Lung (tissue), 12 donors: Measurements from ENCODE around the gene ANO2. TPM values are rescaled to one million over a fixed set of nuclear protein-coding genes. Genes with fewer than 3 reads are reported as not detected.

Source experiments
- ATAC-seq: fragments of 200-7000 bp; cut with Tn5 transposase; one replicate; pipeline ENCODE4 v1.9.1; 2020; ENCODE audit warnings: moderate number of reproducible peaks; ENCODE audit not compliant: insufficient read depth, low FRiP score
- DNase-seq, 3 donors: peaks; one replicate each; pipeline ENCODE4 v3.0.0-alpha.2; 2013 to 2017
- H3K27ac ChIP-seq, 2 donors: one replicate each; pipeline ENCODE4 v1.5.1; 2013; ENCODE audit warnings: mild to moderate bottlenecking in 2 of 2, moderate library complexity in 2 of 2, control low read depth in 1 of 2, inconsistent platforms in 1 of 2, low read depth in 1 of 2, low read length in 1 of 2
- H3K27me3 ChIP-seq, 3 donors: one replicate each; pipeline ENCODE4 v1.5.1; 2013; ENCODE audit warnings: low read length in 2 of 3; ENCODE audit not compliant: control insufficient read depth in 3 of 3, insufficient read depth in 3 of 3
- H3K36me3 ChIP-seq, 4 donors: one replicate each; pipeline ENCODE4 v1.5.1; 2013; ENCODE audit warnings: low read length in 4 of 4, mild to moderate bottlenecking in 1 of 4, moderate library complexity in 1 of 4; ENCODE audit not compliant: control insufficient read depth in 4 of 4, insufficient read depth in 4 of 4
- H3K4me1 ChIP-seq, 5 donors: one replicate each; pipeline ENCODE4 v1.5.1; 2013; ENCODE audit warnings: low read length in 5 of 5, mild to moderate bottlenecking in 2 of 5, moderate library complexity in 1 of 5; ENCODE audit not compliant: control insufficient read depth in 5 of 5, insufficient read depth in 5 of 5
- H3K4me3 ChIP-seq: one replicate; pipeline ENCODE4 v1.5.1; 2013; ENCODE audit warnings: mild to moderate bottlenecking, control low read depth, moderate library complexity
- H3K9ac ChIP-seq, 2 donors: one replicate each; pipeline ENCODE4 v1.5.1; 2013; ENCODE audit warnings: low read length in 2 of 2, control low read depth in 1 of 2; ENCODE audit not compliant: insufficient read depth in 1 of 2
- H3K9me3 ChIP-seq, 4 donors: one replicate each; pipeline ENCODE4 v1.5.1; 2013; ENCODE audit warnings: low read length in 3 of 4, mild to moderate bottlenecking in 1 of 4, moderate library complexity in 1 of 4; ENCODE audit not compliant: control insufficient read depth in 4 of 4, insufficient read depth in 3 of 4
- CTCF ChIP-seq: IDR thresholded peaks from 2 replicates; pipeline ENCODE4 v1.5.1; 2012; ENCODE audit warnings: mild to moderate bottlenecking; ENCODE audit errors: control extremely low read depth, extremely low read depth
- WGBS, 2 donors: extraction: QIAGEN DNeasy Blood & Tissue Kit; methylation state at CpG; one replicate each; pipeline ENCODE4 v1.1.7; 2013; 5-methylcytosine and 5-hydroxymethylcytosine counted together
- polyA plus RNA-seq, 2 donors: library from polyadenylated mRNA; stranded (reverse); fragments of 200-250 nt; gene quantifications; one replicate each; pipeline ENCODE4 v1.2.1, GENCODE V29; 2013
- total RNA-seq, 2 donors: library from RNA; depleted of rRNA in 1 of 2; stranded (reverse); fragments of >200 nt in 1 of 2; gene quantifications; one replicate each; pipeline ENCODE4 v1.2.1, GENCODE V29; 2014 to 2021
- donor health status: control.
- donor health status: control.
- donor health status: Bipolar disorder and iron deficiency.
- donor health status: healthy.
- donor health status: DM: yes; HTN: yes; CAD: no.

The ANO2 gene
- total and polyA plus RNA-seq, 4 donors = 5.9 to 11.3 (median 7.4) TPM

- no peak overlapping the region for H3K4me3 ChIP-seq
- H3K4me1 ChIP-seq = peaks cover 0 to 12% (median 0%) of the 10 kb centered on the region in 5 donors
- peaks cover 0 to 3% (median 0%) of the 10 kb centered on the region in 4 donors for H3K9me3 ChIP-seq
- H3K36me3 ChIP-seq = no peaks in the 10 kb centered on the region
- WGBS, 2 donors = 44% methylated on average over 6 of the region's 6 CpGs
- no peak for TF ChIP-seq CTCF
- ATAC-seq (no peak), DNase-seq (peak in 1 of 3 donors; percentile 33)
- H3K27ac ChIP-seq = no peak overlapping the region
- no peak overlapping the region for H3K9ac ChIP-seq
- H3K27me3 ChIP-seq = no peaks in the 10 kb centered on the region
These were observed 226.4 kb downstream of the ANO2 start for GRCh38 chr12:5718680-5719079.

GRCh38 chr12:5718073-5718472, 227.0 kb downstream of the ANO2 start:
- WGBS, 2 donors = 58 to 61% methylated on average over 5 of the region's 5 CpGs
- peaks cover 0 to 12% (median 0%) of the 10 kb centered on the region in 5 donors for H3K4me1 ChIP-seq
- no peak overlapping the region for H3K9ac ChIP-seq

GRCh38 chr12:5716976-5717375, 228.1 kb downstream of the ANO2 start:
- no peaks in the 10 kb centered on the region for H3K36me3 ChIP-seq
- no peak overlapping the region for H3K27ac ChIP-seq
- H3K4me1 ChIP-seq = peaks cover 0 to 12% (median 0%) of the 10 kb centered on the region in 5 donors
- 90 to 91% methylated on average over 3 of the region's 3 CpGs for WGBS, 2 donors
- ATAC-seq (no peak), DNase-seq (no peak)
- no peaks in the 10 kb centered on the region for H3K27me3 ChIP-seq
- no peak for TF ChIP-seq CTCF
- no peak overlapping the region for H3K4me3 ChIP-seq
- H3K9me3 ChIP-seq = peaks cover 0 to 3% (median 0%) of the 10 kb centered on the region in 4 donors
- no peak overlapping the region for H3K9ac ChIP-seq

More at GRCh38 chr12:5718073-5718472, 227.0 kb downstream of the ANO2 start:
- peaks cover 0 to 3% (median 0%) of the 10 kb centered on the region in 4 donors for H3K9me3 ChIP-seq
- ATAC-seq (no peak), DNase-seq (no peak)
- no peaks in the 10 kb centered on the region for H3K27me3 ChIP-seq
- no peak for TF ChIP-seq CTCF
- no peaks in the 10 kb centered on the region for H3K36me3 ChIP-seq
- peak overlapping the region in 1 of 2 donors; percentile 56 for H3K27ac ChIP-seq
- no peak overlapping the region for H3K4me3 ChIP-seq

- Histone ChIP-seq H3K27ac (no peak overlapping the region), H3K4me1 (peaks cover 0 to 12% (median 0%) of the 10 kb centered on the region in 5 donors), H3K9ac (no peak overlapping the region), H3K36me3 (no peaks in the 10 kb centered on the region), H3K9me3 (peaks cover 0 to 3% (median 0%) of the 10 kb centered on the region in 4 donors), H3K4me3 (no peak overlapping the region), H3K27me3 (no peaks in the 10 kb centered on the region)
- DNase-seq (no peak), ATAC-seq (no peak)
- 64 to 83% methylated on average over 1 of the region's 1 CpG for WGBS, 2 donors
- no peak for TF ChIP-seq CTCF
These were observed 228.9 kb downstream of the ANO2 start for GRCh38 chr12:5716201-5716600.
